H1 (cell line): ENCODE data around the gene KRT84. TPM values are rescaled to one million over a fixed set of nuclear protein-coding genes. Genes with fewer than 3 reads are reported as not detected.

ENCODE experiments used
- CTCF ChIA-PET: fragments of 300-600 bp; sonication (Branson Sonifier 250); formaldehyde crosslinking; loops from one replicate; lab custom pipeline; 2021; ENCODE audit not compliant: partially characterized antibody; lab: Charles Lee
- POLR2A ChIA-PET: fragments of 300-600 bp; sonication (Branson Sonifier 250); formaldehyde crosslinking; loops from one replicate; lab custom pipeline; 2021; ENCODE audit warnings: inconsistent platforms; ENCODE audit not compliant: partially characterized antibody; lab: Charles Lee
- DNase-seq, 2 experiments: peaks; one replicate each; pipeline versions ENCODE4 v3.0.0 to v3.0.0-alpha.2; 2010 to 2022; ENCODE audit warnings: low spot score in 2 of 2, low read depth in 1 of 2, mixed read lengths in 1 of 2
- FAIRE-seq: peaks from 2 replicates; lab custom pipeline; 2011; peaks lifted over from hg19 to GRCh38; lab: Jason Lieb, UNC
- H2AFZ ChIP-seq: 2 replicates; pipeline ENCODE4 v1.8.1; 2012; ENCODE audit warnings: low read length, inconsistent platforms
- H2AK5ac ChIP-seq: 2 replicates; pipeline ENCODE4 v1.6.1; 2013; ENCODE audit warnings: low read depth, low read length
- H2BK120ac ChIP-seq: replicated peaks from 2 replicates; pipeline ENCODE3; 2013; ENCODE audit warnings: low read depth, low read length, inconsistent platforms
- H2BK12ac ChIP-seq: 2 replicates; pipeline ENCODE4 v1.6.1; 2013; ENCODE audit warnings: low read depth, low read length
- H2BK15ac ChIP-seq: 2 replicates; pipeline ENCODE4 v1.6.1; 2013; ENCODE audit warnings: low read length
- H2BK20ac ChIP-seq: 2 replicates; pipeline ENCODE4 v1.6.1; 2013; ENCODE audit warnings: low read length
- H2BK5ac ChIP-seq: 2 replicates; pipeline ENCODE4 v1.6.1; 2013; ENCODE audit warnings: low read depth, low read length
- H3K14ac ChIP-seq: 2 replicates; pipeline ENCODE4 v1.6.1; 2013; ENCODE audit warnings: inconsistent platforms; ENCODE audit not compliant: insufficient read length
- H3K18ac ChIP-seq: 2 replicates; pipeline ENCODE4 v1.6.1; 2013; ENCODE audit warnings: low read length; ENCODE audit errors: extremely low read depth
- H3K23ac ChIP-seq: 2 replicates; pipeline ENCODE4 v1.6.1; 2013; ENCODE audit warnings: inconsistent platforms; ENCODE audit not compliant: insufficient read length
- H3K23me2 ChIP-seq: 2 replicates; pipeline ENCODE4 v1.6.1; 2013; ENCODE audit warnings: low read depth, low read length
- H3K27ac ChIP-seq: 2 replicates; pipeline ENCODE4 v1.6.1; 2011; ENCODE audit warnings: low read depth, low read length, inconsistent platforms
- H3K27me3 ChIP-seq, 4 experiments: replicated peaks in 1 of 4; 1 replicate in 1 of 4; 2 replicates in 3 of 4; pipeline versions ENCODE4 v1.6.1 to v1.8.1; 2011 to 2013; ENCODE audit warnings: low read length in 3 of 4, mild to moderate bottlenecking in 3 of 4, inconsistent platforms in 2 of 4, mixed read lengths in 2 of 4, moderate library complexity in 1 of 4; ENCODE audit not compliant: control insufficient read depth in 3 of 4, insufficient read depth in 3 of 4; ENCODE audit errors: extremely low read depth in 1 of 4
- H3K36me3 ChIP-seq, 4 experiments: 2 replicates each; pipeline versions ENCODE4 v1.6.1 to v1.8.1; 2011 to 2013; ENCODE audit warnings: mild to moderate bottlenecking in 4 of 4, low read length in 3 of 4, moderate library complexity in 2 of 4, control low read depth in 1 of 4, inconsistent platforms in 1 of 4; ENCODE audit not compliant: insufficient read depth in 4 of 4, control insufficient read depth in 2 of 4
- H3K4ac ChIP-seq: replicated peaks from 2 replicates; pipeline ENCODE3; 2013; ENCODE audit warnings: low read length, low read depth, mixed read lengths, inconsistent platforms; ENCODE audit not compliant: insufficient read length
- H3K4me1 ChIP-seq, 4 experiments: replicated peaks in 1 of 4; 1 replicate in 1 of 4; 2 replicates in 3 of 4; pipeline versions ENCODE4 v1.6.1 to v1.8.1; 2011 to 2013; ENCODE audit warnings: low read length in 3 of 4, inconsistent platforms in 2 of 4, mixed read lengths in 1 of 4; ENCODE audit not compliant: insufficient read depth in 4 of 4, control insufficient read depth in 3 of 4
- H3K4me2 ChIP-seq, 2 experiments: 2 replicates each; pipeline versions ENCODE4 v1.6.1 to v1.8.1; 2011 to 2013; ENCODE audit warnings: low read depth in 2 of 2, low read length in 2 of 2, control low read depth in 1 of 2, inconsistent platforms in 1 of 2, mild to moderate bottlenecking in 1 of 2; ENCODE audit not compliant: insufficient read depth in 1 of 2
- H3K4me3 ChIP-seq, 4 experiments: fragments of 200-600, 300-600 bp in 1 of 4; sonication (generic), shearing (Covaris generic), sonication (Bioruptor Twin) in 1 of 4; 2 replicates each; pipeline versions ENCODE4 v1.5.1 to v1.8.1; 2011 to 2016; ENCODE audit warnings: low read length in 4 of 4, low read depth in 3 of 4, control low read depth in 2 of 4, inconsistent platforms in 2 of 4, mild to moderate bottlenecking in 2 of 4, mixed read lengths in 1 of 4, moderate library complexity in 1 of 4; ENCODE audit not compliant: insufficient read depth in 2 of 4; ENCODE audit errors: extremely low read depth in 1 of 4
- H3K56ac ChIP-seq: replicated peaks from 2 replicates; pipeline ENCODE3; 2013; ENCODE audit warnings: low read depth, mild to moderate bottlenecking, mixed read lengths, low read length, inconsistent platforms; ENCODE audit not compliant: insufficient read length
- H3K79me1 ChIP-seq: 2 replicates; pipeline ENCODE4 v1.6.1; 2013; ENCODE audit warnings: low read depth, low read length, control low read depth
- H3K79me2 ChIP-seq, 2 experiments: 2 replicates each; pipeline versions ENCODE4 v1.6.1 to v1.8.1; 2012 to 2013; ENCODE audit warnings: low read length in 2 of 2, mild to moderate bottlenecking in 2 of 2, inconsistent platforms in 1 of 2; ENCODE audit not compliant: insufficient read depth in 2 of 2, control insufficient read depth in 1 of 2
- H3K9ac ChIP-seq, 4 experiments: replicated peaks in 1 of 4; 1 replicate in 1 of 4; 2 replicates in 3 of 4; pipeline versions ENCODE4 v1.6.1 to v1.8.1; 2011 to 2013; ENCODE audit warnings: low read depth in 3 of 4, low read length in 3 of 4, control low read depth in 2 of 4, mild to moderate bottlenecking in 2 of 4, moderate library complexity in 2 of 4, inconsistent platforms in 1 of 4; ENCODE audit errors: extremely low read depth in 1 of 4
- H3K9me3 ChIP-seq, 2 experiments: 2 replicates each; pipeline versions ENCODE4 v1.6.1 to v1.8.1; 2012 to 2013; ENCODE audit warnings: mild to moderate bottlenecking in 2 of 2, moderate library complexity in 2 of 2, control low read depth in 1 of 2, inconsistent platforms in 1 of 2, low read depth in 1 of 2, low read length in 1 of 2, mixed read lengths in 1 of 2; ENCODE audit not compliant: insufficient read depth in 2 of 2
- H4K20me1 ChIP-seq, 2 experiments: replicated peaks in 1 of 2; 2 replicates each; pipeline versions ENCODE3 to v1.8.1; 2011 to 2013; ENCODE audit warnings: inconsistent platforms in 2 of 2, low read length in 2 of 2, mild to moderate bottlenecking in 1 of 2; ENCODE audit not compliant: insufficient read depth in 2 of 2, control insufficient read depth in 1 of 2
- H4K5ac ChIP-seq: 2 replicates; pipeline ENCODE4 v1.6.1; 2013; ENCODE audit warnings: low read length, low read depth, mixed read lengths, inconsistent platforms; ENCODE audit not compliant: insufficient read length
- H4K8ac ChIP-seq: 2 replicates; pipeline ENCODE4 v1.8.0; 2013; ENCODE audit warnings: mild to moderate bottlenecking, moderate library complexity, low read length, inconsistent platforms; ENCODE audit not compliant: insufficient read depth; ENCODE audit errors: extremely low read depth
- H4K91ac ChIP-seq: replicated peaks from 2 replicates; pipeline ENCODE3; 2013; ENCODE audit warnings: low read length, mixed read lengths, inconsistent platforms; ENCODE audit not compliant: insufficient read length
- ASH2L ChIP-seq: fragments of 200-600, 300-600 bp; sonication (generic); IDR thresholded peaks from one replicate; pipeline ENCODE4 v1.7.1; 2017; ENCODE audit warnings: low read length
- SIN3A ChIP-seq, 2 experiments: IDR thresholded peaks in 1 of 2; conservative IDR thresholded peaks in 1 of 2; 2 replicates each; pipeline ENCODE4 v1.6.1; 2011 to 2012; ENCODE audit warnings: low read length in 2 of 2, improper control_type of control experiment in 1 of 2, low read depth in 1 of 2, mild to moderate bottlenecking in 1 of 2
- SUZ12 ChIP-seq: fragments of 200-600 bp; sonication (generic); IDR thresholded peaks from 2 replicates; pipeline ENCODE4 v1.6.1; 2012; ENCODE audit warnings: mild to moderate bottlenecking, inconsistent platforms, low read length, moderate library complexity, mixed read lengths
- WGBS, 2 experiments: shearing (Covaris generic) in 1 of 2; methylation state at CpG; one replicate each; pipeline versions ENCODE4 v1.1.6 to v1.1.7; 2013 to 2015; ENCODE audit warnings: low lambda C conversion rate in 2 of 2, mixed read lengths in 2 of 2, inconsistent platforms in 1 of 2, low coverage in 1 of 2, missing lambda C conversion rate in 1 of 2; ENCODE audit not compliant: insufficient replicate concordance in 2 of 2, insufficient coverage in 1 of 2, insufficient read length in 1 of 2; ENCODE audit errors: extremely low coverage in 1 of 2, missing lambda C conversion rate in 1 of 2; 5-methylcytosine and 5-hydroxymethylcytosine counted together
- polyA plus RNA-seq, 7 experiments: library from polyadenylated mRNA; depleted of rRNA in 3 of 7; stranded (reverse) in 5 of 7; unstranded in 2 of 7; fragments of >200 nt in 5 of 7; fragments of 200-250 nt in 2 of 7; gene quantifications; 1 replicate in 5 of 7; 2 replicates in 1 of 7; 4 replicates in 1 of 7; pipeline versions ENCODE4 v1.2.1 to v1.2.3, GENCODE V29; 2011 to 2013; ENCODE audit warnings: missing spikeins in 2 of 7, mixed read lengths in 2 of 7
- total RNA-seq: library from RNA; stranded (reverse); fragmentation: NEBNext Ultra II Directional; extraction: Animal tissue kit (Norgen Biotek cat#: 25700); gene quantifications from 2 replicates; pipeline ENCODE4 v1.2.1, GENCODE V29; 2021

The KRT84 gene
- total and polyA plus RNA-seq, 2 of the 8 experiments (the other 6 are each of a cell fraction or from before 2014, with no cell fraction given) = not detected

- Histone ChIP-seq H3K79me1 (no peaks in the 10 kb centered on the region), H3K27ac (no peak overlapping the region), H2BK20ac (no peak overlapping the region), H2BK15ac (no peak overlapping the region), H4K8ac (no peak overlapping the region), H3K4me3 (no peak overlapping the region), H4K91ac (no peak overlapping the region), H3K23me2 (no peaks in the 10 kb centered on the region), H3K4me2 (no peak overlapping the region), H2AK5ac (no peak overlapping the region), H3K9me3 (no peaks in the 10 kb centered on the region), H3K79me2 (no peaks in the 10 kb centered on the region), H2BK12ac (no peak overlapping the region), H2BK120ac (no peak overlapping the region), H4K20me1 (no peaks in the 10 kb centered on the region), H3K23ac (no peak overlapping the region), H2AFZ (no peak overlapping the region), H3K36me3 (no peaks in the 10 kb centered on the region), H3K18ac (no peak overlapping the region), H3K27me3 (no peaks in the 10 kb centered on the region), H3K14ac (no peak overlapping the region), H3K56ac (no peak overlapping the region), H3K4ac (no peak overlapping the region), H2BK5ac (no peak overlapping the region), H3K9ac (no peak overlapping the region), H4K5ac (no peak overlapping the region), H3K4me1 (no peaks in the 10 kb centered on the region)
- FAIRE-seq (no peak), DNase-seq (no peak)
- ChIA-PET CTCF (interaction anchor here (0.6 to 11.3 kb wide), 18 partner anchors 8 to 525 kb away, joined by 3 to 112 read pairs (median 6); partner anchors contain the start of gene KRT85), POLR2A (no interaction called here)
- 87% methylated on average over 7 of the region's 8 CpGs; no CpG with 5 or more reads in 1 of the 2 experiments for WGBS, 2 experiments
- TF ChIP-seq ASH2L (no peak), SIN3A (conservative IDR thresholded peaks at IDR 0.05 in 1 of 2, IDR thresholded peaks at IDR 0.05 in 1 of 2; ENCODE audit: low read depth in 1 of 2, low read length in 2 of 2) (no peak), SUZ12 (no peak)
Observed at GRCh38 chr12:52381206-52381605, 4.2 kb downstream of the KRT84 start.
